Adrenal gland (tissue), 12 donors: ENCODE data around the gene SUSD1. TPM values are rescaled to one million over a fixed set of nuclear protein-coding genes. Genes with fewer than 3 reads are reported as not detected.

Source experiments
- DNase-seq, 7 donors: peaks; one replicate each; pipeline ENCODE4 v3.0.0-alpha.2; 2019 to 2020
- H3K27ac ChIP-seq, 5 donors: fragments of 200-600 bp; sonication (generic) in 4 of 5; 1 replicate in 3 of 5; 2 replicates in 2 of 5; pipeline versions ENCODE4 v1.5.1 to v1.8.0; 2016 to 2020; ENCODE audit warnings: mild to moderate bottlenecking in 1 of 5
- H3K27me3 ChIP-seq: fragments of 200-600 bp; 2 replicates; pipeline ENCODE4 v1.8.0; 2021
- H3K36me3 ChIP-seq, 2 donors: fragments of 200-600 bp; replicated peaks in 1 of 2; 1 replicate in 1 of 2; 2 replicates in 1 of 2; pipeline versions ENCODE4 v1.5.1 to v1.8.0; 2018 to 2022
- H3K4me1 ChIP-seq, 2 donors: fragments of 200-600 bp; replicated peaks in 1 of 2; 1 replicate in 1 of 2; 2 replicates in 1 of 2; pipeline versions ENCODE4 v1.5.1 to v1.8.0; 2018 to 2021
- H3K4me3 ChIP-seq, 4 donors: fragments of 200-600 bp; sonication (generic) in 3 of 4; one replicate each; pipeline ENCODE4 v1.5.1; 2016 to 2018
- H3K9me3 ChIP-seq, 3 donors: fragments of 200-600 bp; sonication (generic) in 1 of 3; replicated peaks in 1 of 3; 1 replicate in 2 of 3; 2 replicates in 1 of 3; pipeline versions ENCODE4 v1.5.1 to v1.8.0; 2016 to 2021
- CTCF ChIP-seq, 6 experiments: fragments of 450-650 bp in 4 of 6; fragments of 200-600 bp in 2 of 6; sonication (generic) in 1 of 6; IDR thresholded peaks; 1 replicate in 5 of 6; 2 replicates in 1 of 6; pipeline versions ENCODE4 v1.5.1 to v1.8.0; 2016 to 2021; ENCODE audit warnings: antibody characterized with exemption in 6 of 6, mild to moderate bottlenecking in 2 of 6, moderate library complexity in 1 of 6
- POLR2A ChIP-seq, 2 donors: fragments of 450-650 bp; IDR thresholded peaks; one replicate each; pipeline ENCODE4 v1.6.1; 2017; ENCODE audit warnings: antibody characterized with exemption in 2 of 2, mild to moderate bottlenecking in 2 of 2, moderate library complexity in 1 of 2
- WGBS, 4 donors: extraction: QIAGEN DNeasy Blood & Tissue Kit in 2 of 4; methylation state at CpG; one replicate each; pipeline versions ENCODE4 v1.1.5 to v1.1.7; 2013 to 2017; 5-methylcytosine and 5-hydroxymethylcytosine counted together
- intact Hi-C, 2 donors: fragments of 100-400 bp; cut with DNase I; formaldehyde crosslinking; loops; one replicate each; pipeline versions ENCODE4 v1.14.1 to v1.15.0; 2022 to 2023
- polyA plus RNA-seq, 3 donors: library from polyadenylated mRNA; stranded (reverse); fragments of 200-250 nt in 2 of 3; fragments of 350-450 nt in 1 of 3; fragmentation: Illumina TruSeq in 1 of 3; extraction: RNeasy Lipid Tissue Mini Kit (QIAGEN cat#74804) in 1 of 3; gene quantifications; one replicate each; pipeline ENCODE4 v1.2.3, GENCODE V29; 2013 to 2014
- total RNA-seq, 9 donors: library from RNA; depleted of rRNA in 4 of 9; stranded (reverse); fragments of >200 nt in 4 of 9; fragments of 120-200 nt in 1 of 9; fragmentation: NEBNext Ultra II Directional in 1 of 9; extraction: Animal tissue kit (Norgen Biotek cat#: 25700) in 1 of 9; gene quantifications; one replicate each; pipeline versions ENCODE4 v1.1.0 to v1.2.4, GENCODE V29; 2013 to 2023
- donor health status: healthy with polysubstance abuse.
- donor health status: Bipolar disorder and iron deficiency.
- donor health status: DM: yes; HTN: yes; CAD: no.
- donor health status: DM: no; HTN: no; CAD: no.
- donor health status: DM: no; HTN: no; CAD: no.
- donor health status: DM: yes; HTN: yes; CAD: no.

Gene SUSD1
- total and polyA plus RNA-seq, 12 donors = 4.7 to 37.0 (median 20.8) TPM

GRCh38 chr9:112125951-112126388 lies 49.1 kb downstream of the SUSD1 start:
- Histone ChIP-seq H3K4me3 (no peak overlapping the region), H3K9me3 (no peaks in the 10 kb centered on the region), H3K27ac (no peak overlapping the region), H3K4me1 (no peaks in the 10 kb centered on the region), H3K27me3 (no peaks in the 10 kb centered on the region), H3K36me3 (no peaks in the 10 kb centered on the region)
- WGBS, 4 donors = 86 to 93% (median 91%) methylated on average over 1 of the region's 1 CpG
- no peak for TF ChIP-seq POLR2A (IDR thresholded peaks at IDR 0.05)
- no peak for TF ChIP-seq CTCF (IDR thresholded peaks at IDR 0.05)
- intact Hi-C loops = no loop called here
- no peak for DNase-seq

- intact Hi-C loops = no loop called here
- H3K27me3 ChIP-seq = no peaks in the 10 kb centered on the region
- H3K4me1 ChIP-seq = peaks cover 0 to 8% of the 10 kb centered on the region in 2 donors
- DNase-seq = no peak
- TF ChIP-seq POLR2A (IDR thresholded peaks at IDR 0.05) (no peak), CTCF (IDR thresholded peaks at IDR 0.05) (no peak)
- no peak overlapping the region for H3K4me3 ChIP-seq
- WGBS, 4 donors = 96 to 98% (median 97%) methylated on average over 5 of the region's 5 CpGs
- H3K9me3 ChIP-seq = no peaks in the 10 kb centered on the region
- H3K36me3 ChIP-seq = no peaks in the 10 kb centered on the region
- no peak overlapping the region for H3K27ac ChIP-seq
Measured at GRCh38 chr9:112124156-112124555, 50.9 kb downstream of the SUSD1 start.

GRCh38 chr9:112121633-112122032 lies 53.5 kb downstream of the SUSD1 start:
- intact Hi-C loops = no loop called here
- no peaks in the 10 kb centered on the region for H3K9me3 ChIP-seq
- H3K4me1 ChIP-seq = peaks cover 0 to 12% of the 10 kb centered on the region in 2 donors
- no peaks in the 10 kb centered on the region for H3K27me3 ChIP-seq
- DNase-seq = no peak
- no peaks in the 10 kb centered on the region for H3K36me3 ChIP-seq
- no peak overlapping the region for H3K4me3 ChIP-seq
- WGBS, 4 donors = 94 to 98% (median 97%) methylated on average over 4 of the region's 4 CpGs
- H3K27ac ChIP-seq = no peak overlapping the region
- TF ChIP-seq POLR2A (IDR thresholded peaks at IDR 0.05) = no peak
- no peak for TF ChIP-seq CTCF (IDR thresholded peaks at IDR 0.05)

- intact Hi-C loops = no loop called here
- no peak overlapping the region for H3K4me3 ChIP-seq
- H3K27ac ChIP-seq = peak overlapping the region in 2 of 5 donors; percentile 70 to 79
- DNase-seq = no peak
- TF ChIP-seq POLR2A (IDR thresholded peaks at IDR 0.05) = no peak
- TF ChIP-seq CTCF (IDR thresholded peaks at IDR 0.05) = no peak
- no peaks in the 10 kb centered on the region for H3K27me3 ChIP-seq
- WGBS, 4 donors = 72 to 87% (median 80%) methylated on average over 2 of the region's 2 CpGs
- H3K4me1 ChIP-seq = peaks cover 0 to 12% of the 10 kb centered on the region in 2 donors
- no peaks in the 10 kb centered on the region for H3K36me3 ChIP-seq
- no peaks in the 10 kb centered on the region for H3K9me3 ChIP-seq
Measured at GRCh38 chr9:112120439-112120925, 54.6 kb downstream of the SUSD1 start.
